Upper lobe of right lung (tissue), 1 donor: ENCODE measurements around the gene KLHL4. TPM values are rescaled to one million over a fixed set of nuclear protein-coding genes. Genes with fewer than 3 reads are reported as not detected.
"Not testable (repeated sequence)": the region's sequence is repeated elsewhere in the genome, so short reads cannot be mapped to it uniquely, and the experiment has no call there.

Experiments
- ATAC-seq: fragments of 200-7000 bp; cut with Tn5 transposase; one replicate; pipeline ENCODE4 v1.9.1; 2020; ENCODE audit warnings: mild to moderate bottlenecking, moderate library complexity
- DNase-seq: peaks from one replicate; pipeline ENCODE4 v3.0.0-alpha.2; 2020
- H3K27ac ChIP-seq: fragments of 200-600 bp; one replicate; pipeline ENCODE4 v1.8.0; 2022
- H3K27me3 ChIP-seq: fragments of 200-600 bp; one replicate; pipeline ENCODE4 v1.8.0; 2022; ENCODE audit warnings: mild to moderate bottlenecking
- H3K36me3 ChIP-seq: fragments of 200-600 bp; one replicate; pipeline ENCODE4 v1.8.0; 2022
- H3K4me1 ChIP-seq: fragments of 200-600 bp; one replicate; pipeline ENCODE4 v1.8.0; 2022
- H3K4me3 ChIP-seq: fragments of 200-600 bp; one replicate; pipeline ENCODE4 v1.8.0; 2022; ENCODE audit warnings: mild to moderate bottlenecking
- H3K9me3 ChIP-seq: fragments of 200-600 bp; one replicate; pipeline ENCODE4 v1.8.0; 2022
- CTCF ChIP-seq: fragments of 200-600 bp; IDR thresholded peaks from one replicate; pipeline ENCODE4 v1.8.0; 2022; ENCODE audit warnings: antibody characterized with exemption
- intact Hi-C: fragments of 100-400 bp; cut with DNase I; formaldehyde crosslinking; loops from one replicate; pipeline ENCODE4 v1.11.0; 2022
- total RNA-seq: library from RNA; stranded (reverse); fragmentation: NEBNext Ultra II Directional; extraction: Animal tissue kit (Norgen Biotek cat#: 25700); gene quantifications from one replicate; pipeline ENCODE4 v1.2.1, GENCODE V29; 2021
- donor health status: DM: no; HTN: yes; CAD: no; lungs with severe emphysema.

Gene KLHL4
- total RNA-seq, 1 donor from 2014 or later, result 1.0 TPM

- Histone ChIP-seq H3K4me3 (no peak overlapping the region), H3K9me3 (no peaks in the 10 kb centered on the region), H3K36me3 (no peaks in the 10 kb centered on the region), H3K4me1 (no peaks in the 10 kb centered on the region), H3K27ac (no peak overlapping the region), H3K27me3 (no peaks in the 10 kb centered on the region)
- DNase-seq (no peak), ATAC-seq (no peak)
- no peak for TF ChIP-seq CTCF
- intact Hi-C loops, result no loop called here
Observed at GRCh38 chrX:87663421-87663820, 145.8 kb downstream of the KLHL4 start.

- Histone ChIP-seq H3K27ac (no peak overlapping the region), H3K27me3 (no peaks in the 10 kb centered on the region), H3K4me3 (no peak overlapping the region), H3K9me3 (no peaks in the 10 kb centered on the region), H3K36me3 (no peaks in the 10 kb centered on the region), H3K4me1 (no peaks in the 10 kb centered on the region)
- ATAC-seq (no peak), DNase-seq (no peak)
- peak; percentile 47 for TF ChIP-seq CTCF
- intact Hi-C loops, result no loop called here
Observed at GRCh38 chrX:87664381-87664780, 146.8 kb downstream of the KLHL4 start.

GRCh38 chrX:87679849-87680248, 162.2 kb downstream of the KLHL4 start:
- H3K36me3 ChIP-seq, result no peaks in the 10 kb centered on the region
- H3K27me3 ChIP-seq, result no peaks in the 10 kb centered on the region
- no peak overlapping the region for H3K4me3 ChIP-seq
- no peaks in the 10 kb centered on the region for H3K9me3 ChIP-seq
- H3K4me1 ChIP-seq, result no peaks in the 10 kb centered on the region
- intact Hi-C loops, result no loop called here
- no peak for ATAC-seq
- H3K27ac ChIP-seq, result no peak overlapping the region
- no peak for TF ChIP-seq CTCF
- DNase-seq, result no peak

- no peaks in the 10 kb centered on the region for H3K36me3 ChIP-seq
- ATAC-seq, result no peak
- TF ChIP-seq CTCF, result no peak
- H3K4me3 ChIP-seq, result no peak overlapping the region
- no peak overlapping the region for H3K27ac ChIP-seq
- no peaks in the 10 kb centered on the region for H3K9me3 ChIP-seq
- H3K4me1 ChIP-seq, result no peaks in the 10 kb centered on the region
- no peaks in the 10 kb centered on the region for H3K27me3 ChIP-seq
- DNase-seq, result no peak
- intact Hi-C loops, result no loop called here
Observed at GRCh38 chrX:87687703-87688102, 170.1 kb downstream of the KLHL4 start.

- H3K4me3 ChIP-seq, H3K9me3 ChIP-seq, DNase-seq, intact Hi-C loops, H3K27ac ChIP-seq, ATAC-seq, H3K27me3 ChIP-seq, H3K4me1 ChIP-seq, H3K36me3 ChIP-seq: not testable (repeated sequence)
Observed at GRCh38 chrX:87688113-87688748, 170.6 kb downstream of the KLHL4 start.

GRCh38 chrX:87689218-87689617, 171.6 kb downstream of the KLHL4 start:
- ATAC-seq, H3K4me1 ChIP-seq: not testable (repeated sequence)

GRCh38 chrX:87693204-87693603, 175.6 kb downstream of the KLHL4 start:
- no peaks in the 10 kb centered on the region for H3K27me3 ChIP-seq

More at GRCh38 chrX:87689218-87689617, 171.6 kb downstream of the KLHL4 start:
- H3K27me3 ChIP-seq, H3K36me3 ChIP-seq, intact Hi-C loops, DNase-seq, H3K4me3 ChIP-seq, H3K9me3 ChIP-seq, H3K27ac ChIP-seq: not testable (repeated sequence)

More at GRCh38 chrX:87693204-87693603, 175.6 kb downstream of the KLHL4 start:
- H3K36me3 ChIP-seq, result no peaks in the 10 kb centered on the region
- intact Hi-C loops, result no loop called here
- no peaks in the 10 kb centered on the region for H3K4me1 ChIP-seq
- DNase-seq, result no peak
- no peak for ATAC-seq
- H3K27ac ChIP-seq, result no peak overlapping the region
- H3K9me3 ChIP-seq, result no peaks in the 10 kb centered on the region
- TF ChIP-seq CTCF, result no peak
- H3K4me3 ChIP-seq, result no peak overlapping the region
